AG04449 (cell line): ENCODE measurements around the gene MMP28.
A peak's percentile ranks its signal among the peaks of the same experiment; 100 is the strongest.

ENCODE experiments used
- CTCF ChIA-PET: fragments of 350-600 bp; formaldehyde crosslinking; extraction: SDS; loops from one replicate; lab custom pipeline; 2021; ENCODE audit warnings: antibody characterized with exemption; lab: Yijun Ruan, JAX
- POLR2A ChIA-PET: fragments of 400-600, 350-600 bp; formaldehyde crosslinking; extraction: SDS; loops from one replicate; lab custom pipeline; 2020; ENCODE audit warnings: antibody characterized with exemption, inconsistent platforms; lab: Yijun Ruan, JAX
- DNase-seq: peaks from one replicate; pipeline ENCODE4 v3.0.0-alpha.2; 2010; ENCODE audit warnings: low read depth, low spot score
- H3K4me3 ChIP-seq: 2 replicates; pipeline ENCODE4 v1.5.1; 2011; ENCODE audit warnings: low read depth, mild to moderate bottlenecking, control low read depth, low read length
- CTCF ChIP-seq: IDR thresholded peaks from one replicate; pipeline ENCODE4 v1.5.1; 2011; ENCODE audit warnings: mild to moderate bottlenecking, moderate library complexity, low read length, control low read depth, inconsistent platforms; ENCODE audit not compliant: insufficient read depth; ENCODE audit errors: missing control alignments

Gene MMP28

GRCh38 chr17:35750526-35751395 is 44.7 kb downstream of the MMP28 start:
- H3K4me3 ChIP-seq = no peak overlapping the region
- DNase-seq = no peak
- ChIA-PET POLR2A (interaction anchor here (0.8 kb wide), 1 partner anchor 136 kb away, joined by 3 read pairs; no protein-coding TSS in a partner anchor), CTCF (interaction anchor here (0.7 to 12.9 kb wide), 8 partner anchors 10 to 212 kb away, joined by 3 to 565 read pairs (median 49); partner anchors contain the start of genes C17orf50 and TAF15)
- no peak for TF ChIP-seq CTCF

GRCh38 chr17:35749560-35750412 is 45.7 kb downstream of the MMP28 start:
- CTCF ChIA-PET = interaction anchor here (0.6 to 12.9 kb wide), 16 partner anchors 11 to 438 kb away, joined by 3 to 565 read pairs (median 32); partner anchors contain the start of genes C17orf50, RASL10B and TAF15
- no peak for DNase-seq
- no peak for TF ChIP-seq CTCF
- H3K4me3 ChIP-seq = peak overlapping the region; percentile 30
- POLR2A ChIA-PET = interaction anchor here (0.8 kb wide), 1 partner anchor 59 kb away, joined by 4 read pairs; the partner anchor contains the start of gene TAF15

- H3K4me3 ChIP-seq = no peak overlapping the region
- DNase-seq = no peak
- ChIA-PET POLR2A (interaction anchor here (0.8 kb wide), 1 partner anchor 60 kb away, joined by 4 read pairs; the partner anchor contains the start of gene TAF15), CTCF (interaction anchor here (1.2 to 12.9 kb wide), 25 partner anchors 8 to 437 kb away, joined by 3 to 565 read pairs (median 23); partner anchors contain the start of genes C17orf50, RASL10B and TAF15)
- TF ChIP-seq CTCF = no peak
Observed at GRCh38 chr17:35748979-35749378, 46.5 kb downstream of the MMP28 start.

- TF ChIP-seq CTCF = no peak
- H3K4me3 ChIP-seq = no peak overlapping the region
- POLR2A ChIA-PET = interaction anchor here (0.5 to 0.8 kb wide), 2 partner anchors 61 to 135 kb away, joined by 4 to 5 read pairs; partner anchors contain the start of gene TAF15
- CTCF ChIA-PET = interaction anchor here (0.8 to 12.9 kb wide), 41 partner anchors 9 to 436 kb away, joined by 3 to 565 read pairs (median 11); partner anchors contain the start of genes C17orf50, PEX12, RASL10B and TAF15
- no peak for DNase-seq
Observed at GRCh38 chr17:35748341-35748841, 47.0 kb downstream of the MMP28 start.

GRCh38 chr17:35747540-35748017 is 47.9 kb downstream of the MMP28 start:
- peak; percentile 87 for TF ChIP-seq CTCF
- POLR2A ChIA-PET = interaction anchor here (0.6 kb wide), 1 partner anchor 158 kb away, joined by 5 read pairs; no protein-coding TSS in a partner anchor
- CTCF ChIA-PET = interaction anchor here (0.6 to 12.9 kb wide), 73 partner anchors 9 to 597 kb away, joined by 3 to 565 read pairs (median 5); partner anchors contain the start of genes C17orf50, PEX12, RASL10B and SLFN14
- H3K4me3 ChIP-seq = no peak overlapping the region
- DNase-seq = peak; percentile 26
